HEK293T (cell line): ENCODE data around the gene SLC18B1.

Source experiments
- FOXA1 ChIP-seq: fragments of 450-650 bp; IDR thresholded peaks from 2 replicates; pipeline ENCODE4 v1.6.1; 2016; ENCODE audit warnings: mild to moderate bottlenecking
- PKNOX1 ChIP-seq: fragments of 450-650 bp; IDR thresholded peaks from 2 replicates; pipeline ENCODE4 v1.6.1; 2016
- ZNF384 ChIP-seq: fragments of 450-650 bp; IDR thresholded peaks from 2 replicates; pipeline ENCODE4 v1.6.1; 2016

GRCh38 chr6:132751828-132752227 lies 46.6 kb downstream of the SLC18B1 start:
- TF ChIP-seq ZNF384 (no peak), FOXA1 (no peak), PKNOX1 (no peak)
